ENCODE measurements around the gene MCF2L. TPM values are rescaled to one million over a fixed set of nuclear protein-coding genes. Genes with fewer than 3 reads are reported as not detected.

Gene MCF2L
- total RNA-seq, 4 donors from 2014 or later, result 12.8 to 169 (median 41.5) TPM

- TF ChIP-seq CTCF (IDR thresholded peaks at IDR 0.05), result no peak
- DNase-seq (ENCODE audit: low spot score), result no peak
- no peak for ATAC-seq (ENCODE audit: low FRiP score)
Observed at GRCh38 chr13:112958127-112958989, 10.7 kb upstream of the MCF2L start.

- ATAC-seq (ENCODE audit: low FRiP score) (no peak), DNase-seq (ENCODE audit: low spot score) (no peak)
- no peak for TF ChIP-seq CTCF (IDR thresholded peaks at IDR 0.05)
Observed at GRCh38 chr13:112959206-112959605, 9.8 kb upstream of the MCF2L start.

- no peak for DNase-seq (ENCODE audit: low spot score)
- ATAC-seq (ENCODE audit: low FRiP score), result no peak
- TF ChIP-seq CTCF (IDR thresholded peaks at IDR 0.05), result no peak
Observed at GRCh38 chr13:112959701-112960542, 9.1 kb upstream of the MCF2L start.

GRCh38 chr13:112960706-112961105, 8.3 kb upstream of the MCF2L start:
- ATAC-seq (ENCODE audit: low FRiP score), result no peak
- no peak for DNase-seq (ENCODE audit: low spot score)
- no peak for TF ChIP-seq CTCF (IDR thresholded peaks at IDR 0.05)

- ATAC-seq (ENCODE audit: low FRiP score) (no peak), DNase-seq (ENCODE audit: low spot score) (no peak)
- no peak for TF ChIP-seq CTCF (IDR thresholded peaks at IDR 0.05)
Observed at GRCh38 chr13:112961457-112962369, 7.3 kb upstream of the MCF2L start.

- ATAC-seq (ENCODE audit: low FRiP score) (no peak), DNase-seq (ENCODE audit: low spot score) (no peak)
- no peak for TF ChIP-seq CTCF (IDR thresholded peaks at IDR 0.05)
Observed at GRCh38 chr13:112962396-112962795, 6.6 kb upstream of the MCF2L start.

Measured in omental fat pad (tissue), 4 donors.